KOPT-K1 (cell line): ENCODE results near the gene CSTPP1.
A peak's percentile ranks its signal among the peaks of the same experiment; 100 is the strongest.

Experiments used
- H3K27ac ChIP-seq: fragments of 200-600 bp; sonication (generic); 2 replicates; pipeline ENCODE4 v1.5.1; 2016; ENCODE audit warnings: antibody characterized with exemption, mild to moderate bottlenecking, low read depth, low read length; ENCODE audit not compliant: poor library complexity, severe bottlenecking
- H3K36me3 ChIP-seq: fragments of 200-600 bp; sonication (generic); 2 replicates; pipeline ENCODE4 v1.5.1; 2017; ENCODE audit warnings: antibody characterized with exemption, mild to moderate bottlenecking, low read length, moderate library complexity; ENCODE audit not compliant: insufficient read depth
- H3K9me3 ChIP-seq: fragments of 200-600 bp; sonication (generic); 2 replicates; pipeline ENCODE4 v1.5.1; 2017; ENCODE audit warnings: antibody characterized with exemption, low read length, mild to moderate bottlenecking; ENCODE audit not compliant: insufficient read depth, poor library complexity, severe bottlenecking

Gene CSTPP1

DNA sequence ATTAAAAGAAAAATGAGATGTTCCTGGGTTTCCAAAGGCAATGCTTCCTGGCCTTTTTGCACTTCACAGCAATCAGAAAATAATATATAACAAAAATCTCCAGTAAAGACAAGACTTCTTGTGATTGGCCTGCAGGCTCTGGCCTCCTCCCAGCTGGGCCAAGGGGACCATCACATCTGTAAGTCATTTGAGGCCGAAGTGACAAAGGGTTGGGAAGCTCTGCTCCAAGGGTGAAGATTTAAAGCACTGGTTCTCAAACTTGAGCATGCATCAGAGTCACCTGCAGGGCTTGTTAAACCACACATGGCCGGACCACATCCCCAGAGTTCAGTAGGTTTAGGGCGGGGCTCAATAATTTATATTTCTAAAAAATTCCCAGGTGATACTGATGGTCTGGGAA lies 208.0 kb downstream of the CSTPP1 start:
- Histone ChIP-seq H3K27ac (no peak overlapping the region), H3K9me3 (no peaks in the 10 kb centered on the region), H3K36me3 (no peaks in the 10 kb centered on the region)

DNA sequence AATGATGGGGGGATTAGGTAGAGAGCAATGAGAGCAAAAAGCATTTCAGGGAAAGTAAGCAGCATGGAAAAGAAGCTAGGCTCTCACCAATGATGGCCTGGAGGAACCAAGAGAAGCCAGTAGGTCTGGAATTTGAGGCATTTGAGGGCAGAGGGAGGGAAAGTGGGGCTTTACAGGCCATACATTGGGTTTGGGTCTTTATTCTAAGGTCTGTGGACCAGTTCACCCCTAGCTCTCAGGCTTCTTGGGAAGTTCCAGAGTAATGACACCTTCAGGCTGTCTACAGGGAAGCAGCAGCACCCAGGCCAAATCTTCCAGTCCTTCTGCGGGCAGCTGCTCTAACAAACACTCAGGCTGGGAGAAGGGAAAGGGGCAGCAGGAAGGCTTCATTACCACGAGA lies 210.7 kb downstream of the CSTPP1 start:
- H3K36me3 ChIP-seq: no peaks in the 10 kb centered on the region
- no peaks in the 10 kb centered on the region for H3K9me3 ChIP-seq
- no peak overlapping the region for H3K27ac ChIP-seq

DNA sequence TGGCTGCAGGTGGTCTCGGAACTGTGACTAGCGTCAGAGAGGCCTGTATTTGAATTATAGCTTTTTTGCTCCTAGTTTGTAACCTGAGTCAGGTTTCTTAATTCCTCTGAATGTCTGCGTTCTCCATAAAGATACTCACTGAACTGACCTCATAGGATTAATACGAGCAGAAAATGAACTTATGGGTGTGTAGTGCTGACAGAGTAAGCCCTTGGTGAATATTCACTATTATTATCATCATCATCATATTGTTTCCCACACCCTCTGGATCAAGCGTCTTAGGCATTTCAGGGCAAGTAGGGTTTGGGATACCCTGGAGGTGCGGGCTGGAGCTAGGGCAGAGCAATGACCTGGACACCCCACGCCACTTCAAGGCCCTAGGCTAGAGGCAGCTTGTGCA lies 211.1 kb downstream of the CSTPP1 start:
- Histone ChIP-seq H3K36me3 (no peaks in the 10 kb centered on the region), H3K27ac (no peak overlapping the region), H3K9me3 (no peaks in the 10 kb centered on the region)

DNA sequence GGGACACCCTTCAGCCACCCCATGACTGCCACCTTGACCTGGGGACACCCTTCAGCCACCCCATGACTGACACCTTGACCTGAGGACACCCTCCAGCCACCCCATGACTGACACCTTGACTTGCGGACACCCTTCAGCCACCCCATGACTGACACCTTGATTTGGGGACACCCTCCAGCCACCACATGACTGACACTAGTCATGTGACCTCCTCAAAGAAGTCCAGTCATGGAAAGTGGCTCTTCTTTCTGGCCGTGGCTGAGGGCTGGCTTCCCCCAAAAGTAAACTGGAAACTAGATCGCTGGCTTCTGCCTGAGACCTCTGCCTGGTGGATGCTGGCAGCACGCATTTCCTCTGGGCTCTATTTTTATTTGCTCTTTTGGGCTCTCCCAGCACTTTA lies 211.7 kb downstream of the CSTPP1 start:
- H3K36me3 ChIP-seq: no peaks in the 10 kb centered on the region
- H3K9me3 ChIP-seq: no peaks in the 10 kb centered on the region
- no peak overlapping the region for H3K27ac ChIP-seq

DNA sequence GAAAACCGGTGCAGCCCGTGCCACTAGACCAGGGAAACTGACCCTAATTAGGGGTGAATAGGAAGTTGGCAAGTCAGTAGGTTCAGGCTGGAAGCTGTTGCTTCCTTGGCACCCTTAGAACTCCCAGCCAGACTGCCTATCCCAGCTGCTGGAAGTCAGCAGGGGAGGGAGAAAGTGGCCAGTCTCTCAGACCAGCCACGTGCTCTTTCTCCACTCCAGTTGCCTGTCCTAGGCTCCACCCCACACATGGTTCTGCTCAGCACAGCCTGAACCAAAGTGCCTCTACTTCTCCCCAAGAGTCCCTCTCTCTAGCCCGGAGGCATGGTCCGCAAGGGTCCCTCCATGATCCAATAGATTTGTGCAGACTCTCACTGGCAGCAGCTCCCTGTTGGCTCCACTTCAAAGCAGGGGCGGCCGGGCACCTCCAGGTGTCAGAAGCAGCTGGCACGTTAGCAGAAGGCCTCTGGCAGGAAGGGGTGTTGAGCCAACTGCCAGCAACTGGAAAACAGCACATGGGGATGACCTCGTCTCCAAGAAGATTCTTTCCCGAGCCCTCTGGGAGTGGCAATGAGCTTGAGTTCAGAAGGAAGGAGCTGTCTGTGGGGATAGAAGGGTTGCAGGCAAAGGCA lies 212.5 kb downstream of the CSTPP1 start:
- H3K36me3 ChIP-seq: no peaks in the 10 kb centered on the region
- H3K9me3 ChIP-seq: no peaks in the 10 kb centered on the region
- no peak overlapping the region for H3K27ac ChIP-seq

DNA sequence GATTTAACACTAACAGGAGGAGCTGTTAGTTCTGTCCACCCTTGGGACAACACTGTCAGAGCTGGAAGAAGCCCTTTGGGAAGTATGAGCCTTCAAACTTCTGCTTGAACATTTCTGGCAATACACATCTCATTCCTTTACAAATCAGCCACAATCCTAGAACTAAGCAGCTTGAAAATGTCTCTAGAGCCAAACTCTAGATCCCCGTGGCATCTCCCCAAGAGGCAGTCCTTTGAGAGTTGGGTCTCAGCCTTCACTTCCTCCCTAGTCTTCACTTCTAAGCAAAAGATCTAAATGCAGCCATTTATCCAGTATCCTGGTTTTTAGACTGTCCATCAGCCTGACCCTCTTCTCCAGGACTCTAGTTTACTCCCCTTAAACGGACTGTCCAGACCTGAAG lies 213.2 kb downstream of the CSTPP1 start:
- Histone ChIP-seq H3K36me3 (no peaks in the 10 kb centered on the region), H3K9me3 (no peaks in the 10 kb centered on the region), H3K27ac (no peak overlapping the region)

DNA sequence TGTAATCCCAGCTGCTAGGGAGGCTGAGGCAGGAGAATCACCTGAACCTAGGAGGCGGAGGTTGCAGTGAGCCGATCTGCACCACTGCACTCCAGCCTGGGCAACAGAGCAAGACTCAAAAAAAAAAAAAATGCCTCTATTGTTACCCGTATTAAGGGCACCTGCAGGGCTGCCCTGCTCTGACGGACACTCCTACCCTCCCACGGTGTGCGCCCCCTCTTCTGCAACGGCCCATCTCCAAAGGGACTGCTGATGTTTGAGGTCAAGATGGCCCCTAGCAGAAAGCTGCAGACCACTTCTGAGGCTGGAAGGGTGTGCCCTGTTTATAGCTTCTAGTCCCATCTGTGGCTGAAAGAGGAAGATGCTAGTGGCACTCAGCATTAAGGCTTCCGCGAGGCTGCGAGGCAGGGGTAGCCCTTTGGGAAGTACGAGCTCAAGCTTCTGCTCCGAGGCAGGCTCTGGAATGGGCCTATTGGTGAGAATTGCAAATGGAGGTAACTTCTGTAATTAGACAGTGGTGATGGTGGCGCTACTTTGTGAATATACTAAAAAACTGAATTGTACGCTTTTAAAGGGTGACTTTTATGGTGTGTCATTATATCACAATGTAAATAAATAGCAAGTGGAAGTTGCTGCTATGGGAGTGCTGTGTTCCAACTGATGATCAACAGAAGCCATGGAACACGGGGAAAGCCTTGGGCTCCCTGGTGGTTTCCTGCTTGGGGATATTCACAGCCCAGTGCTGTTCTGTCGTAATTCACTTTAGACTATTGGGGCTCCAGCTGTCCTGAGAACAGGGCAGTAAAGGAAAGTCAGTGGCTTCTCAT lies 215.8 kb downstream of the CSTPP1 start:
- Histone ChIP-seq H3K36me3 (no peaks in the 10 kb centered on the region; the same call in 1 of the 2 replicates), H3K9me3 (no peaks in the 10 kb centered on the region), H3K27ac (peak overlapping the region; percentile 56)

DNA sequence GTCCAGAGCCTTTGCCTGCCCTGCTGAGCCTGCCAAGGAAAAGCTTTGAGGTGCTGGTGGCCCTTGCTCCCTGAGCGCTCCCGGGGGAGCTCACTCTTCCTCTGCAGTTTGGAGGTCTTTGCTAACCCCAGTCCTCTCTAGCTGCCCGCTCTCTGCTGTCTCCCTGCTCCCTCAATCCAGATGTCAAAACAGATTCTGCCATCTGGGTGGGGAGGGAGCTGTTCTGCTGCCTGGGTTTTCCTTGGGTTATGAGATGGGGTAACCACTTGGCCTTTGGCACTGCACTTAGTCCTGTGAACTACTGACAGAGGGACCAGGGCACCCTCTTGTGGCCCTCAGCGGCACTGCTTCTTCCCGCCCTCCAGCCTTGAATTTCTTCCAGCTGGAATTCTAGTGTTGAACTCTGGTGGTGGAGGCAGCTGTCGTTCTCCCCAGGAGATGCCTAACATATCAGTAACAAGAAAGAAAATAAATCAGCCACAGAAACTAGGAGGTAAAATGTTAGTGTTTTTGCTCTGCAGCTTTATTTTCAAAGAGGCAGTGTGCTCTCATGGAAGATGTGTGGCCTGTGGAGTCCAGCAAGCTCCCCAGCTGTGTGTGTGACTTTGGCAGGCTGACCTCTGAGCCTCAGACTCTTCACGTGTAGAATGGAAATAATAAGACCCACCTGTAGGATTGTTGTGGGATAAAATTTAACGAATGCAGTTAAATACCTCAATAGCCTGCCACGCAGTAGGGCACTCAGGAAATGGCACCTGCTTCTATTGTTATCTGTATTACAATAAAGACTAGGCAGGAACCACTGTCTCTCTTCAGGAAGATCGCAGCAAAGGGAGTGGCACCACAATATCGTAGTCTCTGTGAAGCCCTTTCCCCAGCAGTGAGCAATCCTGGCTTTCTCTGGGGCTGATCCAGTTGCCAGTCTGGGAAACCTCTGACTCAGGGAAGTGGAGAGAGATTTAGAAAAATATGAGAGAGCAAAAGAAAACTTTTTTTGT lies 216.7 kb downstream of the CSTPP1 start:
- Histone ChIP-seq H3K27ac (peak overlapping the region; percentile 56), H3K9me3 (no peaks in the 10 kb centered on the region), H3K36me3 (no peaks in the 10 kb centered on the region; the same call in 1 of the 2 replicates)

DNA sequence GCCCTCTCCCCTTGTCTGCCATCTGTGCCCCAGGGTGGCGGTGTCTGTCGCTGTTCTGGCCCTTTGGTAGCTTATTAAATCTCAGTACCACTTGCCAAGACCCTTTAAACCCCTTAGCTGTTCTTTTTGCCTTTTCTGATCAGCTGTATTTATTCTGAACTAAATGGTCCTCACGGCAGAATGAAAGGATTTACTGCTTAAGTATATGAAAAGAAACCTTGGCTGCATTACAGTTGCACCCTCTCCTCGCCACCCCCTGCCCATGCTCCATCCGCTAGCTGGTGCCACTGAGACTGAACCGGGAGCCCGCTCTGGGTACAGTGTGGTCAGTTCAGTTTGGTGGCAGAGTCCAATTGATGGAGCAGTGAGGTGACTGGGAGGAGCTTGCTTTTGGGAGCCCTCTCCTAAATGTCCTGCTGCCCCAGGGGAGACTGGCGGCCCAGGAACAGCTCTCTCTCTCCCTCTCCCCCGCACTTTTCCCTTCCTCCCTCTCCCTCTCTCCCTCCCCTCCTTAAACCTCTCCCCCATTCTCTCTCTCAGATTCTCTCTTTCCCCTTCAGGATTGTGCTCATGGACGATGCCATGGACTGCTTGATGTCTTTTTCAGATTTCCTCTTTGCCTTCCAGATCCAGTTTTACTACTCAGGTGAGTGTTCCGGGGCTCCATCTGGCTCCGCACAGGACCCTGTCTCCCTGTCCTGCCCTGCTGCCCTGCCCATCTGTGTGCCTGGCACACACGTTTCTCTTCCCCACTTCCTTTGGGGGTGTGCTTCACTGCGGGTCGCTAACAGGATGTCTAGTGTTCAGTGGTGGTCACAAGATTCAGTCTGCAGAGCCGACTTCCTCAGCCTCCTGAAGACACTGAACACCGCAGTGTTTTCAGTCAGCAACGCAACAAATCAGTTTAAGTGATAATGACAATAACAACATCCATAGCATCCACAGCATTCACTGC lies 218.3 kb downstream of the CSTPP1 start:
- Histone ChIP-seq H3K27ac (peak overlapping the region; percentile 56), H3K9me3 (no peaks in the 10 kb centered on the region), H3K36me3 (peaks cover 2% of the 10 kb centered on the region; the same call in 1 of the 2 replicates)

DNA sequence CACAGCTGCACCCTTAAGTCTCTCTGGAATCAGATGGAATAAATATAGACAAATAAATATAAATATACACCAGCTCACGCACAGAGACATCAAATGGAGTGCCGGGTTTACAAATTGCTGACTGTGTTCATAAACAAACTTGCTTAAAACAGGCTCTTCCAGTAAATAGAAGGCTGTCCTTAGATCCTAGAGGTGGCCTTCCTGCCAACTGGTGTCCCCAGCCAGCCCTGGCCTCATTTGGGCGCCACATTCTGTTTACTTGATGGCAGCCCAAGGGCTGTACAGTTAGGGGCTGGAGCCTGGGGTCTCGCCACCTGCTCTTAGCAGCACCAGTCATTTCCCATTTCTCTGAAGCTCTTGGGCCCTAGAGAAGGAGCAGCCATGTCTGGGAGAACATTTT lies 219.3 kb downstream of the CSTPP1 start:
- Histone ChIP-seq H3K27ac (peak overlapping the region; percentile 56), H3K36me3 (peaks cover 10% of the 10 kb centered on the region; the same call in 1 of the 2 replicates), H3K9me3 (no peaks in the 10 kb centered on the region)

DNA sequence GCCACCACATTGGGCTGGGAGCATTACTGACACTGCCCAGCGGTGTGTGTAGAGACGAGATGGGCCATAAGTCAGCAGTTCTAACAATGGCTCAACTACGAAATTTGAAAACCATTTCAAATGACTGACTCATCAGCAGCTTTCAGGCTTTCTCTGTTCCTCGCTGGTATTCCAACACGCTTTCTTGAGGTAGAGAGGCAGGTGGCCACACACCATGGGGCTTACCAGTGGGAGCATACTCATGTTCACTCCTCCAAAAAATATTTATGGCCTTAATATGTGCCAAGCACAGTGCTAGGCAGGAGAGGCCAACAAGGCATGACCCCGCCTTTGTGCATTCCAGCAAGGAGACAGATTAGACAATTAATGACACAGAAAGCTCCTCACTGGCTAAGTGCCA lies 219.8 kb downstream of the CSTPP1 start:
- Histone ChIP-seq H3K9me3 (no peaks in the 10 kb centered on the region), H3K27ac (no peak overlapping the region), H3K36me3 (peaks cover 15% of the 10 kb centered on the region; the same call in 1 of the 2 replicates)

DNA sequence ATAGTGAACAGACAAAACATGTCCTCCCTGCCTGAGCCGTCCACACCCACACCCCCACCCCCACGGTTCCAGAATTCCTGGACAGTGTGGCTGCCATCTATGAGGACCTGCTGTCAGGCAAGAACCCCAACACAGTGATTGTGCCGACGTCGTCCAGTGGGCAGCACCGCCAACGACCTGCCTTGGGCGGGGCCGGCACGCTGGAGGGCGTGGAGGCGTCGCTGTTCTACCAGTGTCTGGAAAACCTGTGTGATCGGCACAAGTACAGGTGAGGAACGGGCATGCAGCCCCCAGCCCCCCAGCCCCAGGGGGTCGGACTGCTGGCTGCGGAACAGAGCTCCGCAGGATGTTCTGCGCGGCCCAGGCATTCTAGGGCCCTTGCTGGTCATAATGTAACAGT lies 220.4 kb downstream of the CSTPP1 start:
- Histone ChIP-seq H3K36me3 (peaks cover 21% of the 10 kb centered on the region; the same call in 1 of the 2 replicates), H3K9me3 (no peaks in the 10 kb centered on the region)

DNA sequence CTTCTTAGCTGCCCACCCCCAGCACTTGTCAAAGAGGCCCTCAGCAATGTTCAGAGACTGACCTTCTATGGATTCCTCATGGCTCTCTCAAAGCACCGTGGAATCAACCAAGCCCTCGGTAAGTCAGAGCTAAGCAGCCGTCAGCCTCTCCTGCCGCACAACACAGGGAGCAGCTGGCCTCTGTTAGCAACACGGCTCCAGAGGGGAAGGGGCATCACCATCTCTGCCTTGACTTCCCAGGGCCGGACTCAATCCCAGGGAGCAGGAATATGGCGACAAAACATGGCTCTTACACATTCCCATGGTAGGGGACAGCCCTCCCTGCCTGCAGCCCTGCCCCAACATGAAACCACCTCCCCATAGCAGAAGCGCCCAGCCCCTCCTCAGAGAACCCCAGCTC lies 221.2 kb downstream of the CSTPP1 start:
- H3K9me3 ChIP-seq: no peaks in the 10 kb centered on the region
- H3K27ac ChIP-seq: no peak overlapping the region
- peaks cover 29% of the 10 kb centered on the region; the same call in 1 of the 2 replicates for H3K36me3 ChIP-seq

More for the DNA sequence above, 220.4 kb downstream of the CSTPP1 start:
- H3K27ac ChIP-seq: no peak overlapping the region

DNA sequence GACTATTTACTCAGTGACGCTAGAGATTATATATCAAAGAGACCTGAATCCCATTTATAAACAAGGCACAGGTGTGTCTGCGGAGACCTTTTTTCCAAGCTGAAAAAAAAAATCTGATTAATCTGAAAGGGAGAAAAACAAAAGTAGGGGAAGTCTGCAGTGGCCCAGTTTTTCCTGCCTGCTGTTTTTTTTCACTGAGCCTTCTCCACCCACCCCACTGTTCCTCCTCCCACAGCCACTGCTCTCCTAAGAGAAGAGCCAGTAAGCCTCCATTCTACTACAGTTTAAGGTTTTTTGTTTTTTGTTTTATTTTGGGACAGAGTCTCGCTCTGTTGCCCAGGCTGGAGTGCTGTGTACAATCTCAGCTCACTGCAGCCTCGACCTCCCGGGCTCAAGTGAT lies 221.7 kb downstream of the CSTPP1 start:
- Histone ChIP-seq H3K36me3 (peaks cover 33% of the 10 kb centered on the region), H3K27ac (no peak overlapping the region), H3K9me3 (no peaks in the 10 kb centered on the region)
